Renal cortical epithelial cell (primary cell): ENCODE measurements around the gene CLASP1. TPM values are rescaled to one million over a fixed set of nuclear protein-coding genes. Genes with fewer than 3 reads are reported as not detected.
"Not testable (repeated sequence)": the region's sequence is repeated elsewhere in the genome, so short reads cannot be mapped to it uniquely, and the experiment has no call there.

Source experiments
- DNase-seq: peaks from one replicate; pipeline ENCODE4 v3.0.0-alpha.2; 2011; ENCODE audit warnings: low read depth
- total RNA-seq: library from RNA; depleted of rRNA; stranded (reverse); fragments of >200 nt; gene quantifications from 2 replicates; pipeline ENCODE4 v1.2.3, GENCODE V29; 2014

The CLASP1 gene
- total RNA-seq, 1 donor from 2014 or later = 124 TPM

GRCh38 chr2:121326628-121327027 is 322.6 kb downstream of the CLASP1 start:
- no peak for DNase-seq

GRCh38 chr2:121324601-121325000 is 324.7 kb downstream of the CLASP1 start:
- DNase-seq = no peak

- DNase-seq = no peak
Measured at GRCh38 chr2:121321476-121321875, 327.8 kb downstream of the CLASP1 start.

- DNase-seq = no peak
Measured at GRCh38 chr2:121319941-121320340, 329.3 kb downstream of the CLASP1 start.

GRCh38 chr2:121316986-121317385 is 332.3 kb downstream of the CLASP1 start:
- no peak for DNase-seq

- DNase-seq = not testable (repeated sequence)
Measured at GRCh38 chr2:121313701-121314100, 335.6 kb downstream of the CLASP1 start.

- peak; percentile 55 for DNase-seq
Measured at GRCh38 chr2:121309801-121310200, 339.5 kb downstream of the CLASP1 start.

- DNase-seq = no peak
Measured at GRCh38 chr2:121309323-121309722, 339.9 kb downstream of the CLASP1 start.

GRCh38 chr2:121307048-121307447 is 342.2 kb downstream of the CLASP1 start:
- DNase-seq = no peak

- no peak for DNase-seq
Measured at GRCh38 chr2:121304941-121305340, 344.3 kb downstream of the CLASP1 start.

GRCh38 chr2:121303531-121304263 is 345.6 kb downstream of the CLASP1 start:
- peak; percentile 9 for DNase-seq

GRCh38 chr2:121301190-121301589 is 348.1 kb downstream of the CLASP1 start:
- not testable (repeated sequence) for DNase-seq

- no peak for DNase-seq
Measured at GRCh38 chr2:121298476-121298875, 350.8 kb downstream of the CLASP1 start.

- not testable (repeated sequence) for DNase-seq
Measured at GRCh38 chr2:121297866-121298265, 351.4 kb downstream of the CLASP1 start.

GRCh38 chr2:121297217-121297830 is 351.9 kb downstream of the CLASP1 start:
- DNase-seq = peak; percentile 36

GRCh38 chr2:121295911-121296650 is 353.2 kb downstream of the CLASP1 start:
- DNase-seq = no peak

- DNase-seq = no peak
Measured at GRCh38 chr2:121294881-121295840, 354.1 kb downstream of the CLASP1 start.

- no peak for DNase-seq
Measured at GRCh38 chr2:121293450-121294325, 355.6 kb downstream of the CLASP1 start.

GRCh38 chr2:121291251-121291580 is 358.0 kb downstream of the CLASP1 start:
- DNase-seq = no peak

- DNase-seq = no peak
Measured at GRCh38 chr2:121289271-121289670, 360.0 kb downstream of the CLASP1 start.
